NT2/D1 (cell line): ENCODE data around the gene GGACT.

ENCODE experiments used
- SUZ12 ChIP-seq: IDR thresholded peaks from 2 replicates; pipeline ENCODE4 v1.6.1; 2011; ENCODE audit not compliant: insufficient read length, insufficient read depth; ENCODE audit errors: extremely low read depth
- YY1 ChIP-seq: IDR thresholded peaks from 2 replicates; pipeline ENCODE4 v1.6.1; 2011; ENCODE audit not compliant: insufficient read length, insufficient read depth
- ZNF274 ChIP-seq: IDR thresholded peaks from 2 replicates; pipeline ENCODE4 v1.6.1; 2011; ENCODE audit warnings: mild to moderate bottlenecking, low read depth, low read length

DNA sequence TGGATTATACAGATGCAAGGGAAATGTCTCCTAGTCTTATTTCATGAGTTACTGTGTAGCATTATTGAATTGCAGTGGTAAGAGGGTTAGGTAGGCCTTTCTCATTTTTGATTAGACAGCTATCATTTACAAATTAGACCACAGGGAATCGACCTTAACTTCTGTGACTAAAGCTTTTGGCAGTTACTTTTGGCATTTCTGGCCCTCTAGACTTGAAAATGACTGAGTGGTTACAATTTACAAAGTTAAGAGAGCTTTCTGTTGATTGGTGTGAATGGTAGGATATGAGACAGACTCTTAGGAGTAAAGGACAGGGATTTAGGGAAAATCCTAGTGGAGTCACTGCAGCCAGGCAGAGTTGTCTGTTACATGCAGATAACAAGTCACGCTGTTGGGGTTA, 86.1 kb downstream of the GGACT start:
- TF ChIP-seq ZNF274 (no peak), YY1 (no peak), SUZ12 (no peak)
